ENCODE measurements around the gene FAM184A. TPM values are rescaled to one million over a fixed set of nuclear protein-coding genes. Genes with fewer than 3 reads are reported as not detected.

The FAM184A gene
- polyA plus RNA-seq, 2 of the 4 experiments (the other 2 are of a cell fraction): 0.06 TPM; not detected in 1

DNA sequence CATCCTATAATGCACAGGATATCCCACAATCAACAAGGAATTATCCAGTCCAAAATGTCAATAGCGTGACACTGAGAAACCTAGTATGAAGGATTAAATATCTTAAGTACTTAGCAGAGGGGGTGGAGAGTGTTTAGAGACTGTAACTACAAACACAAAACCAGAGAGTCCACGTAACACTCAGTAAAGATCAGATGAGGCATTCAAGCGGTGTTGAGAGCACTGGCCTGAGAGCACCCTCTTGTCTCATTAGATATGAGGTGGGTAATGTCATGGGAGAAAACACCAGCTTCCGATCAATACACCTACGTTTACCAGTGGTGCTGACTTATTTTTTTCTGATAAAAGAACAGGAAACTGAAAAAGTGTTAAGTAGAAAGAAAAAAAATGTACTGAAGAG, 2.3 kb downstream of the FAM184A start (continued):
- TF ChIP-seq, protein P1, sequence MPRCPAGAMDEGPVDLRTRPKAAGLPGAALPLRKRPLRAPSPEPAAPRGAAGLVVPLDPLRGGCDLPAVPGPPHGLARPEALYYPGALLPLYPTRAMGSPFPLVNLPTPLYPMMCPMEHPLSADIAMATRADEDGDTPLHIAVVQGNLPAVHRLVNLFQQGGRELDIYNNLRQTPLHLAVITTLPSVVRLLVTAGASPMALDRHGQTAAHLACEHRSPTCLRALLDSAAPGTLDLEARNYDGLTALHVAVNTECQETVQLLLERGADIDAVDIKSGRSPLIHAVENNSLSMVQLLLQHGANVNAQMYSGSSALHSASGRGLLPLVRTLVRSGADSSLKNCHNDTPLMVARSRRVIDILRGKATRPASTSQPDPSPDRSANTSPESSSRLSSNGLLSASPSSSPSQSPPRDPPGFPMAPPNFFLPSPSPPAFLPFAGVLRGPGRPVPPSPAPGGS (IDR thresholded peaks at IDR 0.05): no peak
- TF ChIP-seq RFX5 (IDR thresholded peaks at IDR 0.05) (no peak), POLR2AphosphoS2 (conservative IDR thresholded peaks at IDR 0.05; ENCODE audit: low read length) (no peak), HOXA7 (CRISPR knock-in tag; IDR thresholded peaks at IDR 0.05) (no peak), ZNF302 (CRISPR knock-in tag; IDR thresholded peaks at IDR 0.05) (no peak), GATA3 (IDR thresholded peaks at IDR 0.05; ENCODE audit: borderline replicate concordance) (no peak), NR3C1 (IDR thresholded peaks at IDR 0.05) (no peak), RNF2 (IDR thresholded peaks at IDR 0.05; ENCODE audit: borderline replicate concordance, low read depth) (no peak), CEBPB (IDR thresholded peaks at IDR 0.05) (no peak), ZSCAN20 (CRISPR knock-in tag; IDR thresholded peaks at IDR 0.05) (no peak)

DNA sequence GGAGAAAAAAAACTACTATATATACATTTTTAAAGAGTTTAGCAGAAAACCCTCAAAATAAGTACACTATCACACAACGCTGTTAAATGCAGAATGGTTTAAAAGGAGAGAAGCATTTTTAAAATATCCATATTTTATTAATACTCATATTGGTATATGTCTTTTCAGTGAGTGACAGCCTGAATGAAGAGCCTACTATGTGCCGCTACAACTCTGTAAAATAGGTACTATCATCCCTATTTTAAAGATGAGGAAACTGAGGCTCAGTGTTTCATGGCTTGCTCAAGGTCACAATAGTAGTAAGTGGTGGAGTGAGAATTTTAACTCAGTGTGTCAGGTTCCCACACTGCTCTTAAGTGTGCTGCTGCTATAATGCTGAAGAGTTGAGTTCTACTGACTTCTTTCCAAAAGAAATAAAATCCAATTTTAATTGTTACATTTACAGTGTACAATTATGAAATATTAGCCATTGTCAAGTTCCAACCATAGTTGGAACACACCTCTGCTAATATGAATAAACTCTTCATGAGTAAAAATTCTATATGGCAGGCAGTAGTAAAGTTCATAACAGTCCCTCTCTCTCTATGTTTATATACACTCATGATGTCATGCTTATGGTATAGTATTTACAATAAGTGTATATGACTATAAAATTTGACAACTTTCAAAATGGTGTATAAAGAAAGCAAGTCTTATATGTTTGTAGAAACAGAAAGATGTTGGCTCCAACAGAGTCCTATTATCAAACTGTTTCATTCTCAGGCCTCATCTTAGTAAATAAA, 3.1 kb downstream of the FAM184A start:
- POLR2A ChIA-PET: no interaction called here
- FAIRE-seq (no peak), ATAC-seq (no peak), DNase-seq (ENCODE audit: low read depth in 1 of 2, low spot score in 1 of 2) (no peak)
- Histone ChIP-seq H3K4me2 (no peak overlapping the region), H3K4me1 (peaks cover 10% of the 10 kb centered on the region; the same call in 2 of the 3 replicates), H3K9me3 (no peaks in the 10 kb centered on the region), H3K27ac (no peak overlapping the region), H3K4me3 (no peak overlapping the region)
- 49% methylated on average over 2 of the region's 2 CpGs for WGBS (ENCODE audit: missing lambda C conversion rate)
- CTCF ChIA-PET: no interaction called here
- TF ChIP-seq FOSB (CRISPR knock-in tag; IDR thresholded peaks at IDR 0.05) (no peak), RAD21 (conservative IDR thresholded peaks at IDR 0.05 in 1 of 2, IDR thresholded peaks at IDR 0.05 in 1 of 2) (no peak), HOXB13 (CRISPR knock-in tag; IDR thresholded peaks at IDR 0.05; ENCODE audit: low read depth) (no peak), JUNB (IDR thresholded peaks at IDR 0.05) (no peak), HOXA7 (CRISPR knock-in tag; IDR thresholded peaks at IDR 0.05) (no peak), ZFP36 (IDR thresholded peaks at IDR 0.05; ENCODE audit: borderline replicate concordance, partially characterized antibody) (no peak), CHD4 (IDR thresholded peaks at IDR 0.05; ENCODE audit: borderline replicate concordance) (no peak)
- TF ChIP-seq, protein P2, sequence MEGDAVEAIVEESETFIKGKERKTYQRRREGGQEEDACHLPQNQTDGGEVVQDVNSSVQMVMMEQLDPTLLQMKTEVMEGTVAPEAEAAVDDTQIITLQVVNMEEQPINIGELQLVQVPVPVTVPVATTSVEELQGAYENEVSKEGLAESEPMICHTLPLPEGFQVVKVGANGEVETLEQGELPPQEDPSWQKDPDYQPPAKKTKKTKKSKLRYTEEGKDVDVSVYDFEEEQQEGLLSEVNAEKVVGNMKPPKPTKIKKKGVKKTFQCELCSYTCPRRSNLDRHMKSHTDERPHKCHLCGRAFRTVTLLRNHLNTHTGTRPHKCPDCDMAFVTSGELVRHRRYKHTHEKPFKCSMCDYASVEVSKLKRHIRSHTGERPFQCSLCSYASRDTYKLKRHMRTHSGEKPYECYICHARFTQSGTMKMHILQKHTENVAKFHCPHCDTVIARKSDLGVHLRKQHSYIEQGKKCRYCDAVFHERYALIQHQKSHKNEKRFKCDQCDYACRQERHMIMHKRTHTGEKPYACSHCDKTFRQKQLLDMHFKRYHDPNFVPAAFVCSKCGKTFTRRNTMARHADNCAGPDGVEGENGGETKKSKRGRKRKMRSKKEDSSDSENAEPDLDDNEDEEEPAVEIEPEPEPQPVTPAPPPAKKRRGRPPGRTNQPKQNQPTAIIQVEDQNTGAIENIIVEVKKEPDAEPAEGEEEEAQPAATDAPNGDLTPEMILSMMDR (IDR thresholded peaks at IDR 0.05): no peak
- TF ChIP-seq, protein P3, sequence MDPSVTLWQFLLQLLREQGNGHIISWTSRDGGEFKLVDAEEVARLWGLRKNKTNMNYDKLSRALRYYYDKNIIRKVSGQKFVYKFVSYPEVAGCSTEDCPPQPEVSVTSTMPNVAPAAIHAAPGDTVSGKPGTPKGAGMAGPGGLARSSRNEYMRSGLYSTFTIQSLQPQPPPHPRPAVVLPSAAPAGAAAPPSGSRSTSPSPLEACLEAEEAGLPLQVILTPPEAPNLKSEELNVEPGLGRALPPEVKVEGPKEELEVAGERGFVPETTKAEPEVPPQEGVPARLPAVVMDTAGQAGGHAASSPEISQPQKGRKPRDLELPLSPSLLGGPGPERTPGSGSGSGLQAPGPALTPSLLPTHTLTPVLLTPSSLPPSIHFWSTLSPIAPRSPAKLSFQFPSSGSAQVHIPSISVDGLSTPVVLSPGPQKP (IDR thresholded peaks at IDR 0.05; ENCODE audit: low read depth, low read length): no peak
- TF ChIP-seq, protein P4, sequence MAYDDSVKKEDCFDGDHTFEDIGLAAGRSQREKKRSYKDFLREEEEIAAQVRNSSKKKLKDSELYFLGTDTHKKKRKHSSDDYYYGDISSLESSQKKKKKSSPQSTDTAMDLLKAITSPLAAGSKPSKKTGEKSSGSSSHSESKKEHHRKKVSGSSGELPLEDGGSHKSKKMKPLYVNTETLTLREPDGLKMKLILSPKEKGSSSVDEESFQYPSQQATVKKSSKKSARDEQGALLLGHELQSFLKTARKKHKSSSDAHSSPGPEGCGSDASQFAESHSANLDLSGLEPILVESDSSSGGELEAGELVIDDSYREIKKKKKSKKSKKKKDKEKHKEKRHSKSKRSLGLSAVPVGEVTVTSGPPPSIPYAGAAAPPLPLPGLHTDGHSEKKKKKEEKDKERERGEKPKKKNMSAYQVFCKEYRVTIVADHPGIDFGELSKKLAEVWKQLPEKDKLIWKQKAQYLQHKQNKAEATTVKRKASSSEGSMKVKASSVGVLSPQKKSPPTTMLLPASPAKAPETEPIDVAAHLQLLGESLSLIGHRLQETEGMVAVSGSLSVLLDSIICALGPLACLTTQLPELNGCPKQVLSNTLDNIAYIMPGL (CRISPR knock-in tag; IDR thresholded peaks at IDR 0.05; ENCODE audit: borderline replicate concordance): no peak

All from A549 (cell line).